Hepatocyte (in vitro differentiated cells): ENCODE measurements around the gene POC1A. TPM values are rescaled to one million over a fixed set of nuclear protein-coding genes. Genes with fewer than 3 reads are reported as not detected.

Experiments used
- DNase-seq: peaks from one replicate; pipeline ENCODE4 v3.0.0-alpha.2; 2016; ENCODE audit warnings: low spot score
- H2AFZ ChIP-seq: fragments of 200-600 bp; sonication (generic); 2 replicates; pipeline ENCODE4 v1.6.0; 2016; ENCODE audit warnings: antibody characterized with exemption, mild to moderate bottlenecking
- H3K27ac ChIP-seq: fragments of 200-600 bp; sonication (generic); 2 replicates; pipeline ENCODE4 v1.5.1; 2016; ENCODE audit warnings: mild to moderate bottlenecking
- H3K27me3 ChIP-seq: fragments of 200-600 bp; sonication (generic); 2 replicates; pipeline ENCODE4 v1.6.1; 2016
- H3K36me3 ChIP-seq: fragments of 200-600 bp; sonication (generic); replicated peaks from 2 replicates; pipeline ENCODE4 v1.5.1; 2016; ENCODE audit warnings: low read depth; ENCODE audit not compliant: insufficient read depth
- H3K4me1 ChIP-seq: fragments of 200-600 bp; sonication (generic); 2 replicates; pipeline ENCODE4 v1.5.1; 2016; ENCODE audit warnings: mild to moderate bottlenecking, moderate library complexity; ENCODE audit not compliant: insufficient read depth
- H3K4me2 ChIP-seq: fragments of 200-600 bp; sonication (generic); 2 replicates; pipeline ENCODE4 v1.6.0; 2016
- H3K4me3 ChIP-seq: fragments of 200-600 bp; sonication (generic); 2 replicates; pipeline ENCODE4 v1.5.1; 2016; ENCODE audit warnings: mild to moderate bottlenecking
- H3K79me2 ChIP-seq: fragments of 200-600 bp; sonication (generic); 2 replicates; pipeline ENCODE4 v1.6.0; 2017; ENCODE audit warnings: mild to moderate bottlenecking
- H3K9me2 ChIP-seq: fragments of 200-600 bp; sonication (generic); replicated peaks from 2 replicates; pipeline ENCODE4 v1.6.0; 2017; ENCODE audit warnings: mild to moderate bottlenecking; ENCODE audit not compliant: insufficient read depth
- H3K9me3 ChIP-seq: fragments of 200-600 bp; sonication (generic); 2 replicates; pipeline ENCODE4 v1.5.1; 2016; ENCODE audit warnings: low read depth, mild to moderate bottlenecking
- H4K20me1 ChIP-seq: fragments of 200-600 bp; sonication (generic); 2 replicates; pipeline ENCODE4 v1.6.0; 2016; ENCODE audit warnings: mild to moderate bottlenecking; ENCODE audit not compliant: insufficient read depth, poor library complexity, severe bottlenecking
- CTCF ChIP-seq: fragments of 200-600 bp; sonication (generic); IDR thresholded peaks from 2 replicates; pipeline ENCODE4 v1.5.1; 2016; ENCODE audit warnings: antibody characterized with exemption, mild to moderate bottlenecking; ENCODE audit not compliant: poor library complexity
- EZH2 ChIP-seq: fragments of 200-600 bp; sonication (generic); IDR thresholded peaks from 2 replicates; pipeline ENCODE4 v1.6.1; 2016; ENCODE audit warnings: antibody characterized with exemption, mild to moderate bottlenecking, borderline replicate concordance
- EZH2phosphoT487 ChIP-seq: fragments of 200-600 bp; sonication (generic); IDR thresholded peaks from one replicate; pipeline ENCODE4 v1.6.1; 2018; ENCODE audit warnings: antibody characterized with exemption, mild to moderate bottlenecking, low read depth, moderate library complexity; ENCODE audit not compliant: unreplicated experiment, severe bottlenecking
- WGBS: methylation state at CpG from one replicate; pipeline ENCODE4 v1.1.6; 2016; ENCODE audit warnings: low lambda C conversion rate; ENCODE audit errors: missing lambda C conversion rate; 5-methylcytosine and 5-hydroxymethylcytosine counted together
- polyA plus RNA-seq: library from polyadenylated mRNA; unstranded; fragments of >200 nt; fragmentation: Nextera tagmentation; extraction: Ambion mirVana; gene quantifications from 2 replicates; pipeline ENCODE4 v1.2.1, GENCODE V29; 2016
- total RNA-seq: library from RNA; depleted of rRNA; stranded (reverse); fragments of >200 nt; gene quantifications from 2 replicates; pipeline ENCODE4 v1.2.3, GENCODE V29; 2014

Gene POC1A
- total and polyA plus RNA-seq, 2 experiments from 2014 or later: 2.6 to 3.7 TPM

GRCh38 chr3:52056521-52056967 lies 97.7 kb downstream of the POC1A start, which contains the start of gene DUSP7:
Gene DUSP7, minus strand, starts transcription at chr3:52056571. Its CDS starts 205 bp downstream, at chr3:52056366.
- H3K4me3 ChIP-seq: peak within 1 kb of the TSS; percentile 75

GRCh38 chr3:52055537-52056351 lies 98.5 kb downstream of the POC1A start:
- TF ChIP-seq EZH2: no peak
- TF ChIP-seq CTCF: no peak
- TF ChIP-seq EZH2phosphoT487: no peak
- no peaks in the 10 kb centered on the region for H3K36me3 ChIP-seq
- no peaks in the 10 kb centered on the region for H3K27me3 ChIP-seq
- peak overlapping the region; percentile 75 for H3K27ac ChIP-seq
- peaks cover 19% of the 10 kb centered on the region for H3K4me1 ChIP-seq
- no peaks in the 10 kb centered on the region for H3K9me3 ChIP-seq
- WGBS: under 1% methylated on average over 54 of the region's 94 CpGs
- peak; percentile 82 for DNase-seq
- H4K20me1 ChIP-seq: peaks cover 25% of the 10 kb centered on the region
- H2AFZ ChIP-seq: peak overlapping the region; percentile 37
- no peaks in the 10 kb centered on the region for H3K9me2 ChIP-seq
- H3K4me3 ChIP-seq: peak overlapping the region; percentile 75
- H3K4me2 ChIP-seq: peak overlapping the region; percentile 92
- H3K79me2 ChIP-seq: peaks cover 40% of the 10 kb centered on the region

More at GRCh38 chr3:52056521-52056967, 97.7 kb downstream of the POC1A start, which contains the start of gene DUSP7:
- peaks cover 19% of the 10 kb centered on the region for H3K4me1 ChIP-seq
- H3K9me3 ChIP-seq: no peaks in the 10 kb centered on the region
- WGBS: 3% methylated on average over 26 of the region's 51 CpGs
- H3K27ac ChIP-seq: peak within 1 kb of the TSS; percentile 87
- no peaks in the 10 kb centered on the region for H3K36me3 ChIP-seq
- no peaks in the 10 kb centered on the region for H3K9me2 ChIP-seq
- DNase-seq: peak; percentile 91
- no peaks in the 10 kb centered on the region for H3K27me3 ChIP-seq
- H2AFZ ChIP-seq: peak within 1 kb of the TSS; percentile 37
- H3K79me2 ChIP-seq: peaks cover 40% of the 10 kb centered on the region
- H3K4me2 ChIP-seq: peak within 1 kb of the TSS; percentile 92
- H4K20me1 ChIP-seq: peaks cover 25% of the 10 kb centered on the region
- no peak for TF ChIP-seq EZH2
- TF ChIP-seq CTCF: no peak
- TF ChIP-seq EZH2phosphoT487: no peak

GRCh38 chr3:52054661-52055511 lies 99.3 kb downstream of the POC1A start:
- Histone ChIP-seq H3K9me3 (no peaks in the 10 kb centered on the region), H3K4me2 (peak overlapping the region; percentile 92), H3K4me1 (peaks cover 19% of the 10 kb centered on the region), H4K20me1 (peaks cover 25% of the 10 kb centered on the region), H2AFZ (peak overlapping the region; percentile 37), H3K27me3 (no peaks in the 10 kb centered on the region), H3K9me2 (no peaks in the 10 kb centered on the region), H3K36me3 (no peaks in the 10 kb centered on the region), H3K79me2 (peaks cover 40% of the 10 kb centered on the region), H3K27ac (peak overlapping the region; percentile 75), H3K4me3 (peak overlapping the region; percentile 75)
- WGBS: 12% methylated on average over 20 of the region's 26 CpGs
- TF ChIP-seq EZH2 (no peak), CTCF (peak; percentile 40)
- DNase-seq: no peak
